ENCODE measurements around the gene ARL4C.

The ARL4C gene

GRCh38 chr2:234469251-234469845 lies 27.5 kb downstream of the ARL4C start:
- DNase-seq (ENCODE audit: extremely low spot score) = no peak
- no peak for TF ChIP-seq FOXA1 (IDR thresholded peaks at IDR 0.05)
- CTCF ChIA-PET = no interaction called here
- POLR2A ChIA-PET = no interaction called here

GRCh38 chr2:234468503-234468902 lies 28.4 kb downstream of the ARL4C start:
- TF ChIP-seq FOXK2 (IDR thresholded peaks at IDR 0.05) (no peak), L3MBTL2 (conservative IDR thresholded peaks at IDR 0.05) (no peak), SUZ12 (IDR thresholded peaks at IDR 0.05) (no peak), NFRKB (IDR thresholded peaks at IDR 0.05) (no peak), ZNF384 (IDR thresholded peaks at IDR 0.05) (no peak), ARNT (IDR thresholded peaks at IDR 0.05) (no peak)
- POLR2A ChIA-PET = no interaction called here
- CTCF ChIA-PET = no interaction called here
- DNase-seq (ENCODE audit: extremely low spot score) = no peak

- CTCF ChIA-PET = no interaction called here
- TF ChIP-seq FOXA1 (IDR thresholded peaks at IDR 0.05) (no peak), ARNT (IDR thresholded peaks at IDR 0.05) (no peak), L3MBTL2 (conservative IDR thresholded peaks at IDR 0.05) (no peak), BHLHE40 (IDR thresholded peaks at IDR 0.05; ENCODE audit: borderline replicate concordance) (no peak), SUZ12 (IDR thresholded peaks at IDR 0.05) (no peak), ZNF384 (IDR thresholded peaks at IDR 0.05) (no peak), PKNOX1 (IDR thresholded peaks at IDR 0.05) (no peak), TARDBP (IDR thresholded peaks at IDR 0.05) (no peak), NFRKB (IDR thresholded peaks at IDR 0.05) (no peak), LEF1 (IDR thresholded peaks at IDR 0.05; ENCODE audit: borderline replicate concordance) (no peak), FOXM1 (IDR thresholded peaks at IDR 0.05; ENCODE audit: borderline replicate concordance) (no peak), CTBP1 (IDR thresholded peaks at IDR 0.05; ENCODE audit: borderline replicate concordance) (no peak)
- POLR2A ChIA-PET = no interaction called here
- no peak for DNase-seq (ENCODE audit: extremely low spot score)
These were observed 29.6 kb downstream of the ARL4C start for GRCh38 chr2:234467289-234467688.

GRCh38 chr2:234464291-234464645 lies 32.6 kb downstream of the ARL4C start:
- no peak for TF ChIP-seq ARNT (IDR thresholded peaks at IDR 0.05)
- TF ChIP-seq FOXM1 (IDR thresholded peaks at IDR 0.05; ENCODE audit: borderline replicate concordance) = no peak
- TF ChIP-seq TARDBP (IDR thresholded peaks at IDR 0.05) = no peak
- TF ChIP-seq FOXK2 (IDR thresholded peaks at IDR 0.05) = no peak
- no peak for TF ChIP-seq PKNOX1 (IDR thresholded peaks at IDR 0.05)
- no peak for TF ChIP-seq SUZ12 (IDR thresholded peaks at IDR 0.05)
- TF ChIP-seq LEF1 (IDR thresholded peaks at IDR 0.05; ENCODE audit: borderline replicate concordance) = no peak
- TF ChIP-seq ELF4 (IDR thresholded peaks at IDR 0.05) = no peak
- no peak for TF ChIP-seq ZNF384 (IDR thresholded peaks at IDR 0.05)
- TF ChIP-seq SP1 (IDR thresholded peaks at IDR 0.05) = no peak
- no peak for TF ChIP-seq FOXA1 (IDR thresholded peaks at IDR 0.05)
- TF ChIP-seq CTBP1 (IDR thresholded peaks at IDR 0.05; ENCODE audit: borderline replicate concordance) = no peak
- no peak for TF ChIP-seq NFRKB (IDR thresholded peaks at IDR 0.05)
- no peak for TF ChIP-seq L3MBTL2 (conservative IDR thresholded peaks at IDR 0.05)
- no peak for TF ChIP-seq BHLHE40 (IDR thresholded peaks at IDR 0.05; ENCODE audit: borderline replicate concordance)
- ChIA-PET CTCF (no interaction called here), POLR2A (interaction anchor here (1.3 kb wide), 1 partner anchor 32 kb away, joined by 3 read pairs; the partner anchor contains the start of gene ARL4C)
- no peak for DNase-seq (ENCODE audit: extremely low spot score)

- POLR2A ChIA-PET = no interaction called here
- no peak for DNase-seq (ENCODE audit: extremely low spot score)
- CTCF ChIA-PET = no interaction called here
- TF ChIP-seq SUZ12 (IDR thresholded peaks at IDR 0.05) = no peak
- TF ChIP-seq TARDBP (IDR thresholded peaks at IDR 0.05) = no peak
- TF ChIP-seq BHLHE40 (IDR thresholded peaks at IDR 0.05; ENCODE audit: borderline replicate concordance) = no peak
- no peak for TF ChIP-seq FOXM1 (IDR thresholded peaks at IDR 0.05; ENCODE audit: borderline replicate concordance)
- no peak for TF ChIP-seq NFRKB (IDR thresholded peaks at IDR 0.05)
- TF ChIP-seq CTBP1 (IDR thresholded peaks at IDR 0.05; ENCODE audit: borderline replicate concordance) = no peak
- TF ChIP-seq HDGF (IDR thresholded peaks at IDR 0.05; ENCODE audit: borderline replicate concordance) = no peak
- TF ChIP-seq L3MBTL2 (conservative IDR thresholded peaks at IDR 0.05) = no peak
- TF ChIP-seq LEF1 (IDR thresholded peaks at IDR 0.05; ENCODE audit: borderline replicate concordance) = no peak
- no peak for TF ChIP-seq ARNT (IDR thresholded peaks at IDR 0.05)
- TF ChIP-seq ELF4 (IDR thresholded peaks at IDR 0.05) = no peak
- TF ChIP-seq PKNOX1 (IDR thresholded peaks at IDR 0.05) = no peak
These were observed 33.1 kb downstream of the ARL4C start for GRCh38 chr2:234463626-234464290.

- POLR2A ChIA-PET = no interaction called here
- no peak for DNase-seq (ENCODE audit: extremely low spot score)
- TF ChIP-seq ELF4 (IDR thresholded peaks at IDR 0.05) = no peak
- TF ChIP-seq L3MBTL2 (conservative IDR thresholded peaks at IDR 0.05) = no peak
- no peak for TF ChIP-seq FOXM1 (IDR thresholded peaks at IDR 0.05; ENCODE audit: borderline replicate concordance)
- no peak for TF ChIP-seq BHLHE40 (IDR thresholded peaks at IDR 0.05; ENCODE audit: borderline replicate concordance)
- TF ChIP-seq CTBP1 (IDR thresholded peaks at IDR 0.05; ENCODE audit: borderline replicate concordance) = no peak
- no peak for TF ChIP-seq NFRKB (IDR thresholded peaks at IDR 0.05)
- no peak for TF ChIP-seq ARNT (IDR thresholded peaks at IDR 0.05)
- no peak for TF ChIP-seq HDGF (IDR thresholded peaks at IDR 0.05; ENCODE audit: borderline replicate concordance)
- no peak for TF ChIP-seq FOXA1 (IDR thresholded peaks at IDR 0.05)
- no peak for TF ChIP-seq LEF1 (IDR thresholded peaks at IDR 0.05; ENCODE audit: borderline replicate concordance)
- no peak for TF ChIP-seq TARDBP (IDR thresholded peaks at IDR 0.05)
- no peak for TF ChIP-seq SUZ12 (IDR thresholded peaks at IDR 0.05)
- no peak for TF ChIP-seq FOXK2 (IDR thresholded peaks at IDR 0.05)
- TF ChIP-seq SP1 (IDR thresholded peaks at IDR 0.05) = no peak
- no peak for TF ChIP-seq ZNF384 (IDR thresholded peaks at IDR 0.05)
- CTCF ChIA-PET = no interaction called here
These were observed 34.5 kb downstream of the ARL4C start for GRCh38 chr2:234462218-234462992.

Data from HEK293T (cell line).